Activated CD4-positive, alpha-beta T cell treated with anti-CD3 and anti-CD28 coated beads, Interleukin-2, amount 10 ng/mL, durations not matched to agents 7 days and 5 days (primary cell): ENCODE results near the gene ASTN2. TPM values are rescaled to one million over a fixed set of nuclear protein-coding genes. Genes with fewer than 3 reads are reported as not detected.

Source experiments
- CTCF ChIA-PET: fragments of 350-600 bp; sonication (Branson Sonifier 250); formaldehyde crosslinking; loops from one replicate; lab custom pipeline; 2021; ENCODE audit warnings: antibody characterized with exemption; lab: Charles Lee
- POLR2A ChIA-PET: fragments of 350-600 bp; sonication (Branson Sonifier 250); formaldehyde crosslinking; loops from one replicate; lab custom pipeline; 2021; ENCODE audit warnings: antibody characterized with exemption; lab: Charles Lee
- DNase-seq: peaks from one replicate; pipeline ENCODE4 v3.0.0-alpha.2; 2020
- H3K27ac Mint-ChIP-seq: one replicate; pipeline ENCODE4 v1.8.0; 2021; ENCODE audit warnings: mild to moderate bottlenecking, moderate library complexity, mixed read lengths
- H3K27me3 Mint-ChIP-seq: one replicate; pipeline ENCODE4 v1.8.0; 2021; ENCODE audit warnings: mixed read lengths
- H3K36me3 Mint-ChIP-seq: one replicate; pipeline ENCODE4 v1.8.0; 2021; ENCODE audit warnings: low read depth, mixed read lengths
- H3K4me1 Mint-ChIP-seq: one replicate; pipeline ENCODE4 v1.8.0; 2021; ENCODE audit warnings: mixed read lengths
- H3K4me3 Mint-ChIP-seq: one replicate; pipeline ENCODE4 v1.8.0; 2021; ENCODE audit warnings: mild to moderate bottlenecking, moderate library complexity, mixed read lengths
- H3K9me3 Mint-ChIP-seq: one replicate; pipeline ENCODE4 v1.8.0; 2021; ENCODE audit warnings: mixed read lengths
- total RNA-seq, 2 experiments: library from RNA; stranded (reverse); gene quantifications; one replicate each; pipeline ENCODE4 v1.2.3, GENCODE V29; 2021

ASTN2 gene
- total RNA-seq, 2 experiments from 2014 or later: 3.2 to 4.1 TPM

GRCh38 chr9:117276444-117276843 is 138.4 kb downstream of the ASTN2 start:
- Mint-ChIP-seq H3K4me1 (no peaks in the 10 kb centered on the region), H3K9me3 (peaks cover 1% of the 10 kb centered on the region), H3K27me3 (no peaks in the 10 kb centered on the region), H3K36me3 (no peaks in the 10 kb centered on the region), H3K4me3 (no peak overlapping the region), H3K27ac (no peak overlapping the region)
- DNase-seq: no peak
- POLR2A ChIA-PET: no interaction called here
- CTCF ChIA-PET: no interaction called here

- ChIA-PET CTCF (no interaction called here), POLR2A (no interaction called here)
- no peak for DNase-seq
- peaks cover 2% of the 10 kb centered on the region for H3K9me3 Mint-ChIP-seq
- H3K4me1 Mint-ChIP-seq: no peaks in the 10 kb centered on the region
- no peak overlapping the region for H3K27ac Mint-ChIP-seq
- H3K27me3 Mint-ChIP-seq: no peaks in the 10 kb centered on the region
- no peak overlapping the region for H3K4me3 Mint-ChIP-seq
- no peaks in the 10 kb centered on the region for H3K36me3 Mint-ChIP-seq
Observed at GRCh38 chr9:117273612-117274011, 141.2 kb downstream of the ASTN2 start.

- no peaks in the 10 kb centered on the region for H3K4me1 Mint-ChIP-seq
- CTCF ChIA-PET: no interaction called here
- no peaks in the 10 kb centered on the region for H3K27me3 Mint-ChIP-seq
Observed at GRCh38 chr9:117268847-117269446, 145.9 kb downstream of the ASTN2 start.

GRCh38 chr9:117266855-117267497 is 147.9 kb downstream of the ASTN2 start:
- no peak overlapping the region for H3K27ac Mint-ChIP-seq
- POLR2A ChIA-PET: no interaction called here
- H3K4me1 Mint-ChIP-seq: no peaks in the 10 kb centered on the region
- CTCF ChIA-PET: no interaction called here
- DNase-seq: no peak
- no peaks in the 10 kb centered on the region for H3K27me3 Mint-ChIP-seq
- peaks cover 2% of the 10 kb centered on the region for H3K9me3 Mint-ChIP-seq
- no peaks in the 10 kb centered on the region for H3K36me3 Mint-ChIP-seq
- no peak overlapping the region for H3K4me3 Mint-ChIP-seq

More at GRCh38 chr9:117268847-117269446, 145.9 kb downstream of the ASTN2 start:
- no peak overlapping the region for H3K27ac Mint-ChIP-seq
- no peak overlapping the region for H3K4me3 Mint-ChIP-seq
- H3K36me3 Mint-ChIP-seq: no peaks in the 10 kb centered on the region
- POLR2A ChIA-PET: no interaction called here
- DNase-seq: no peak
- H3K9me3 Mint-ChIP-seq: peaks cover 2% of the 10 kb centered on the region

GRCh38 chr9:117265253-117265652 is 149.6 kb downstream of the ASTN2 start:
- CTCF ChIA-PET: no interaction called here
- Mint-ChIP-seq H3K27me3 (no peaks in the 10 kb centered on the region), H3K4me1 (no peaks in the 10 kb centered on the region), H3K36me3 (no peaks in the 10 kb centered on the region), H3K27ac (no peak overlapping the region), H3K4me3 (no peak overlapping the region), H3K9me3 (no peaks in the 10 kb centered on the region)
- DNase-seq: no peak
- POLR2A ChIA-PET: no interaction called here

- no peaks in the 10 kb centered on the region for H3K4me1 Mint-ChIP-seq
- no peak overlapping the region for H3K4me3 Mint-ChIP-seq
- ChIA-PET CTCF (no interaction called here), POLR2A (no interaction called here)
- H3K36me3 Mint-ChIP-seq: no peaks in the 10 kb centered on the region
- no peak for DNase-seq
- H3K9me3 Mint-ChIP-seq: no peaks in the 10 kb centered on the region
- no peak overlapping the region for H3K27ac Mint-ChIP-seq
- no peaks in the 10 kb centered on the region for H3K27me3 Mint-ChIP-seq
Observed at GRCh38 chr9:117258184-117258866, 156.5 kb downstream of the ASTN2 start.

GRCh38 chr9:117253261-117253660 is 161.6 kb downstream of the ASTN2 start:
- H3K4me3 Mint-ChIP-seq: no peak overlapping the region
- no peak for DNase-seq
- H3K36me3 Mint-ChIP-seq: no peaks in the 10 kb centered on the region
- POLR2A ChIA-PET: no interaction called here
- no peaks in the 10 kb centered on the region for H3K4me1 Mint-ChIP-seq
- H3K27me3 Mint-ChIP-seq: no peaks in the 10 kb centered on the region
- no peaks in the 10 kb centered on the region for H3K9me3 Mint-ChIP-seq
- CTCF ChIA-PET: no interaction called here
- no peak overlapping the region for H3K27ac Mint-ChIP-seq

- CTCF ChIA-PET: interaction anchor here (0.6 kb wide), 1 partner anchor 216 kb away, joined by 3 read pairs; no protein-coding TSS in a partner anchor
- no peak overlapping the region for H3K4me3 Mint-ChIP-seq
Observed at GRCh38 chr9:117250610-117251215, 164.1 kb downstream of the ASTN2 start.

GRCh38 chr9:117249799-117250198 is 165.1 kb downstream of the ASTN2 start:
- H3K27me3 Mint-ChIP-seq: no peaks in the 10 kb centered on the region
- CTCF ChIA-PET: no interaction called here
- H3K4me1 Mint-ChIP-seq: no peaks in the 10 kb centered on the region
- no peak overlapping the region for H3K4me3 Mint-ChIP-seq
- H3K36me3 Mint-ChIP-seq: no peaks in the 10 kb centered on the region
- no peak for DNase-seq
- H3K27ac Mint-ChIP-seq: no peak overlapping the region
- POLR2A ChIA-PET: no interaction called here
- H3K9me3 Mint-ChIP-seq: no peaks in the 10 kb centered on the region

More at GRCh38 chr9:117250610-117251215, 164.1 kb downstream of the ASTN2 start:
- Mint-ChIP-seq H3K36me3 (no peaks in the 10 kb centered on the region), H3K4me1 (no peaks in the 10 kb centered on the region), H3K27ac (no peak overlapping the region), H3K9me3 (no peaks in the 10 kb centered on the region), H3K27me3 (no peaks in the 10 kb centered on the region)
- POLR2A ChIA-PET: no interaction called here
- no peak for DNase-seq

- Mint-ChIP-seq H3K27me3 (no peaks in the 10 kb centered on the region), H3K27ac (no peak overlapping the region), H3K36me3 (no peaks in the 10 kb centered on the region), H3K4me1 (no peaks in the 10 kb centered on the region), H3K9me3 (no peaks in the 10 kb centered on the region), H3K4me3 (no peak overlapping the region)
- ChIA-PET POLR2A (no interaction called here), CTCF (no interaction called here)
- DNase-seq: no peak
Observed at GRCh38 chr9:117247266-117247665, 167.6 kb downstream of the ASTN2 start.

- Mint-ChIP-seq H3K27ac (no peak overlapping the region), H3K4me1 (no peaks in the 10 kb centered on the region), H3K36me3 (no peaks in the 10 kb centered on the region), H3K27me3 (no peaks in the 10 kb centered on the region), H3K4me3 (no peak overlapping the region), H3K9me3 (peaks cover 3% of the 10 kb centered on the region)
- DNase-seq: no peak
- POLR2A ChIA-PET: no interaction called here
- CTCF ChIA-PET: interaction anchor here (0.6 kb wide), 1 partner anchor 271 kb away, joined by 6 read pairs; no protein-coding TSS in a partner anchor
Observed at GRCh38 chr9:117245175-117245829, 169.6 kb downstream of the ASTN2 start.

GRCh38 chr9:117242082-117242481 is 172.8 kb downstream of the ASTN2 start:
- Mint-ChIP-seq H3K27ac (no peak overlapping the region), H3K27me3 (no peaks in the 10 kb centered on the region), H3K9me3 (peaks cover 3% of the 10 kb centered on the region), H3K4me1 (no peaks in the 10 kb centered on the region), H3K36me3 (no peaks in the 10 kb centered on the region), H3K4me3 (no peak overlapping the region)
- no peak for DNase-seq
- ChIA-PET POLR2A (no interaction called here), CTCF (no interaction called here)

GRCh38 chr9:117239428-117239827 is 175.4 kb downstream of the ASTN2 start:
- Mint-ChIP-seq H3K27ac (no peak overlapping the region), H3K4me1 (no peaks in the 10 kb centered on the region), H3K4me3 (no peak overlapping the region), H3K9me3 (peaks cover 3% of the 10 kb centered on the region), H3K27me3 (no peaks in the 10 kb centered on the region), H3K36me3 (no peaks in the 10 kb centered on the region)
- ChIA-PET POLR2A (no interaction called here), CTCF (no interaction called here)
- no peak for DNase-seq
